PFSK-1 (cell line): ENCODE results near the gene UNC13C.

Source experiments
- FOXP2 ChIP-seq: optimal IDR thresholded peaks from 2 replicates; pipeline ENCODE3; 2011; ENCODE audit warnings: borderline replicate concordance, control low read depth, inconsistent platforms; ENCODE audit not compliant: insufficient read depth; ENCODE audit errors: extremely low read length, extremely low read depth
- POLR2AphosphoS5 ChIP-seq: IDR thresholded peaks from 2 replicates; pipeline ENCODE4 v1.6.1; 2012; ENCODE audit warnings: low read depth, mild to moderate bottlenecking, control low read depth, low read length, moderate library complexity
- TF ChIP-seq, protein P1 (sequence below), 2 experiments: IDR thresholded peaks; 2 replicates each; pipeline versions ENCODE4 v1.6.1 to v1.8.0; 2011 to 2012; ENCODE audit warnings: low read depth in 2 of 2, low read length in 2 of 2, control low read depth in 1 of 2, inconsistent platforms in 1 of 2, mild to moderate bottlenecking in 1 of 2, moderate library complexity in 1 of 2; ENCODE audit not compliant: insufficient read depth in 1 of 2

DNA sequence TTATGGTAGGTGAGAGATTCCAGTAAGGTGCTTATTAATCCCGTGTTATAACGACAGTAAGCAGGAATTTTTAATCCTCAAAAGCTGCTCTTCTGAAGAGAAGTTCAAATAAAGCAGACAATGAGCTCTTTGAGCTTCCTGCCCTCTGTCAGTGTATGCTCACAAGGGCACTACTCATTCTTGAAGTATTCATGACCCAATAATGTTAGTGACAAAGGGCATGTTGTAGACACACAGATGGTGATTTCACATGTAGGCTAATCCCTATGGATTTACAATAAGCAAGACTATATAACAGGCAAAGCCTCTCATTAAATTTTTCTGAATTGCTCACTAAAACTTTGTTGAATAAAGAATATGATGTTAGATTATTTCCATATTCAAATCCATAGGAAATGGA, 639.9 kb downstream of the UNC13C start:
- TF ChIP-seq POLR2AphosphoS5: no peak
- TF ChIP-seq, protein P1, sequence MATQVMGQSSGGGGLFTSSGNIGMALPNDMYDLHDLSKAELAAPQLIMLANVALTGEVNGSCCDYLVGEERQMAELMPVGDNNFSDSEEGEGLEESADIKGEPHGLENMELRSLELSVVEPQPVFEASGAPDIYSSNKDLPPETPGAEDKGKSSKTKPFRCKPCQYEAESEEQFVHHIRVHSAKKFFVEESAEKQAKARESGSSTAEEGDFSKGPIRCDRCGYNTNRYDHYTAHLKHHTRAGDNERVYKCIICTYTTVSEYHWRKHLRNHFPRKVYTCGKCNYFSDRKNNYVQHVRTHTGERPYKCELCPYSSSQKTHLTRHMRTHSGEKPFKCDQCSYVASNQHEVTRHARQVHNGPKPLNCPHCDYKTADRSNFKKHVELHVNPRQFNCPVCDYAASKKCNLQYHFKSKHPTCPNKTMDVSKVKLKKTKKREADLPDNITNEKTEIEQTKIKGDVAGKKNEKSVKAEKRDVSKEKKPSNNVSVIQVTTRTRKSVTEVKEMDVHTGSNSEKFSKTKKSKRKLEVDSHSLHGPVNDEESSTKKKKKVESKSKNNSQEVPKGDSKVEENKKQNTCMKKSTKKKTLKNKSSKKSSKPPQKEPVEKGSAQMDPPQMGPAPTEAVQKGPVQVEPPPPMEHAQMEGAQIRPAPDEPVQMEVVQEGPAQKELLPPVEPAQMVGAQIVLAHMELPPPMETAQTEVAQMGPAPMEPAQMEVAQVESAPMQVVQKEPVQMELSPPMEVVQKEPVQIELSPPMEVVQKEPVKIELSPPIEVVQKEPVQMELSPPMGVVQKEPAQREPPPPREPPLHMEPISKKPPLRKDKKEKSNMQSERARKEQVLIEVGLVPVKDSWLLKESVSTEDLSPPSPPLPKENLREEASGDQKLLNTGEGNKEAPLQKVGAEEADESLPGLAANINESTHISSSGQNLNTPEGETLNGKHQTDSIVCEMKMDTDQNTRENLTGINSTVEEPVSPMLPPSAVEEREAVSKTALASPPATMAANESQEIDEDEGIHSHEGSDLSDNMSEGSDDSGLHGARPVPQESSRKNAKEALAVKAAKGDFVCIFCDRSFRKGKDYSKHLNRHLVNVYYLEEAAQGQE (IDR thresholded peaks at IDR 0.05; ENCODE audit: insufficient read depth in 1 of 2, low read depth in 2 of 2, low read length in 2 of 2): no peak
- no peak for TF ChIP-seq FOXP2
